Neural progenitor cell (in vitro differentiated cells): Measurements from ENCODE around the gene RAB37.

Experiments
- EZH2 ChIP-seq: fragments of 200-600 bp; sonication (generic); IDR thresholded peaks from 2 replicates; pipeline ENCODE4 v1.6.1; 2017; ENCODE audit warnings: antibody characterized with exemption, mild to moderate bottlenecking, moderate library complexity
- EZH2phosphoT487 ChIP-seq: fragments of 200-600 bp; sonication (generic); IDR thresholded peaks from 2 replicates; pipeline ENCODE4 v1.6.1; 2017; ENCODE audit warnings: antibody characterized with exemption
- TF ChIP-seq, protein P1 (sequence below): fragments of 200-600 bp; sonication (generic); IDR thresholded peaks from 2 replicates; pipeline ENCODE4 v1.5.1; 2017; ENCODE audit warnings: antibody characterized with exemption, mild to moderate bottlenecking

- TF ChIP-seq EZH2phosphoT487 (no peak), EZH2 (no peak)
- TF ChIP-seq, protein P1, sequence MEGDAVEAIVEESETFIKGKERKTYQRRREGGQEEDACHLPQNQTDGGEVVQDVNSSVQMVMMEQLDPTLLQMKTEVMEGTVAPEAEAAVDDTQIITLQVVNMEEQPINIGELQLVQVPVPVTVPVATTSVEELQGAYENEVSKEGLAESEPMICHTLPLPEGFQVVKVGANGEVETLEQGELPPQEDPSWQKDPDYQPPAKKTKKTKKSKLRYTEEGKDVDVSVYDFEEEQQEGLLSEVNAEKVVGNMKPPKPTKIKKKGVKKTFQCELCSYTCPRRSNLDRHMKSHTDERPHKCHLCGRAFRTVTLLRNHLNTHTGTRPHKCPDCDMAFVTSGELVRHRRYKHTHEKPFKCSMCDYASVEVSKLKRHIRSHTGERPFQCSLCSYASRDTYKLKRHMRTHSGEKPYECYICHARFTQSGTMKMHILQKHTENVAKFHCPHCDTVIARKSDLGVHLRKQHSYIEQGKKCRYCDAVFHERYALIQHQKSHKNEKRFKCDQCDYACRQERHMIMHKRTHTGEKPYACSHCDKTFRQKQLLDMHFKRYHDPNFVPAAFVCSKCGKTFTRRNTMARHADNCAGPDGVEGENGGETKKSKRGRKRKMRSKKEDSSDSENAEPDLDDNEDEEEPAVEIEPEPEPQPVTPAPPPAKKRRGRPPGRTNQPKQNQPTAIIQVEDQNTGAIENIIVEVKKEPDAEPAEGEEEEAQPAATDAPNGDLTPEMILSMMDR = no peak
Observed at GRCh38 chr17:74704544-74704943, 32.5 kb upstream of the RAB37 start.
